ENCODE measurements around the gene SORL1-AS1.

The SORL1-AS1 gene

GRCh38 chr11:121453589-121454299 is 977 bp upstream of the SORL1-AS1 start:
- Histone ChIP-seq H3K36me3 (no peaks in the 10 kb centered on the region), H3K27me3 (ENCODE audit: insufficient read depth, low read depth, severe bottlenecking) (no peaks in the 10 kb centered on the region), H3K27ac (no peak overlapping the region), H3K4me3 (ENCODE audit: low read depth, low read length) (no peak overlapping the region), H3K9me3 (ENCODE audit: severe bottlenecking) (no peaks in the 10 kb centered on the region)
- no peak for DNase-seq
- TF ChIP-seq CTCF (IDR thresholded peaks at IDR 0.05; ENCODE audit: low read depth, low read length) = no peak

GRCh38 chr11:121451986-121452608 is 670 bp downstream of the SORL1-AS1 start, which contains the start of gene SORL1:
SORL1 (plus strand) TSS chr11:121452314; CDS start chr11:121452332, 18 bp downstream.
- no peaks in the 10 kb centered on the region for H3K9me3 ChIP-seq (ENCODE audit: severe bottlenecking)
- no peaks in the 10 kb centered on the region for H3K27me3 ChIP-seq (ENCODE audit: insufficient read depth, low read depth, severe bottlenecking)
- no peaks in the 10 kb centered on the region for H3K36me3 ChIP-seq
- H3K4me3 ChIP-seq (ENCODE audit: low read depth, low read length) = peak within 1 kb of the TSS; percentile 49
- H3K27ac ChIP-seq = peak within 1 kb of the TSS; percentile 63
- peak; percentile 82 for TF ChIP-seq CTCF (IDR thresholded peaks at IDR 0.05; ENCODE audit: low read depth, low read length)
- DNase-seq = peak; percentile 84

GRCh38 chr11:121451178-121451985 is 1.4 kb downstream of the SORL1-AS1 start:
- TF ChIP-seq CTCF (IDR thresholded peaks at IDR 0.05; ENCODE audit: low read depth, low read length) = no peak
- no peak overlapping the region; the same call in 1 of the 2 replicates for H3K27ac ChIP-seq
- H3K27me3 ChIP-seq (ENCODE audit: insufficient read depth, low read depth, severe bottlenecking) = no peaks in the 10 kb centered on the region
- H3K4me3 ChIP-seq (ENCODE audit: low read depth, low read length) = peak overlapping the region; percentile 49
- no peaks in the 10 kb centered on the region for H3K36me3 ChIP-seq
- no peaks in the 10 kb centered on the region for H3K9me3 ChIP-seq (ENCODE audit: severe bottlenecking)
- DNase-seq = no peak

- DNase-seq = no peak
- no peak overlapping the region for H3K27ac ChIP-seq
- no peak overlapping the region for H3K4me3 ChIP-seq (ENCODE audit: low read depth, low read length)
- H3K36me3 ChIP-seq = no peaks in the 10 kb centered on the region
- H3K27me3 ChIP-seq (ENCODE audit: insufficient read depth, low read depth, severe bottlenecking) = no peaks in the 10 kb centered on the region
- no peak for TF ChIP-seq CTCF (IDR thresholded peaks at IDR 0.05; ENCODE audit: low read depth, low read length)
- H3K9me3 ChIP-seq (ENCODE audit: severe bottlenecking) = no peaks in the 10 kb centered on the region
Measured at GRCh38 chr11:121450401-121450800, 2.4 kb downstream of the SORL1-AS1 start.

GRCh38 chr11:121449626-121450025 is 3.1 kb downstream of the SORL1-AS1 start:
- no peak for DNase-seq
- no peaks in the 10 kb centered on the region for H3K36me3 ChIP-seq
- no peak overlapping the region for H3K27ac ChIP-seq
- H3K9me3 ChIP-seq (ENCODE audit: severe bottlenecking) = no peaks in the 10 kb centered on the region
- TF ChIP-seq CTCF (IDR thresholded peaks at IDR 0.05; ENCODE audit: low read depth, low read length) = no peak
- H3K4me3 ChIP-seq (ENCODE audit: low read depth, low read length) = no peak overlapping the region
- no peaks in the 10 kb centered on the region for H3K27me3 ChIP-seq (ENCODE audit: insufficient read depth, low read depth, severe bottlenecking)

All from WERI-Rb-1 (cell line).